Prostate gland (tissue), 2 donors: ENCODE measurements around the gene CCDC85A.

Experiments used
- POLR2AphosphoS5 ChIP-seq: sonication (generic); formaldehyde crosslinking; IDR thresholded peaks from one replicate; pipeline ENCODE4 v1.6.1; 2017; ENCODE audit warnings: antibody characterized with exemption
- TF ChIP-seq, protein P1 (sequence below), 4 experiments: fragments of 200-600 bp in 2 of 4; fragments of 450-650 bp in 2 of 4; sonication (generic) in 2 of 4; IDR thresholded peaks; 1 replicate in 3 of 4; 2 replicates in 1 of 4; pipeline ENCODE4 v1.5.1; 2016 to 2019; ENCODE audit warnings: antibody characterized with exemption in 4 of 4, mild to moderate bottlenecking in 2 of 4, moderate library complexity in 2 of 4

DNA sequence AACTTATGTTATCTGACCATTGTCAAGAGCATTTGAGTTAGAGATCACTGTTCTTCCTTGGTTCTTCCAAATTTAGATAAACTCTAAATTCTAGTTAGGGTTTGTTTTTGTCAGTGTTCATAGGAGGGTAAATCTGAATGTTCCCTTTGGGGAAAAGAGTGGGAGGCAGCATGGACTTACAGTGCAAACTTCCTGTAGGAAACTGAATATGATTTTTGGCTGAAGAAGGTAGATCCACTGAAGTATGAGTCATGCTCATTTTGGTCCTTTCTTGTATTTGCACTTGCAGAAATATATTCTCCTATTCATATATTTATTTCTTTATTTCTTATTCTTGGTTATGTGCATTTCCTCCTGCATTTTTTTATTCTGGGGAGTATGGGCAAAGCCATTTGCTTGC lies 27.3 kb downstream of the CCDC85A start:
- no peak for TF ChIP-seq POLR2AphosphoS5
- TF ChIP-seq, protein P1, sequence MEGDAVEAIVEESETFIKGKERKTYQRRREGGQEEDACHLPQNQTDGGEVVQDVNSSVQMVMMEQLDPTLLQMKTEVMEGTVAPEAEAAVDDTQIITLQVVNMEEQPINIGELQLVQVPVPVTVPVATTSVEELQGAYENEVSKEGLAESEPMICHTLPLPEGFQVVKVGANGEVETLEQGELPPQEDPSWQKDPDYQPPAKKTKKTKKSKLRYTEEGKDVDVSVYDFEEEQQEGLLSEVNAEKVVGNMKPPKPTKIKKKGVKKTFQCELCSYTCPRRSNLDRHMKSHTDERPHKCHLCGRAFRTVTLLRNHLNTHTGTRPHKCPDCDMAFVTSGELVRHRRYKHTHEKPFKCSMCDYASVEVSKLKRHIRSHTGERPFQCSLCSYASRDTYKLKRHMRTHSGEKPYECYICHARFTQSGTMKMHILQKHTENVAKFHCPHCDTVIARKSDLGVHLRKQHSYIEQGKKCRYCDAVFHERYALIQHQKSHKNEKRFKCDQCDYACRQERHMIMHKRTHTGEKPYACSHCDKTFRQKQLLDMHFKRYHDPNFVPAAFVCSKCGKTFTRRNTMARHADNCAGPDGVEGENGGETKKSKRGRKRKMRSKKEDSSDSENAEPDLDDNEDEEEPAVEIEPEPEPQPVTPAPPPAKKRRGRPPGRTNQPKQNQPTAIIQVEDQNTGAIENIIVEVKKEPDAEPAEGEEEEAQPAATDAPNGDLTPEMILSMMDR (IDR thresholded peaks at IDR 0.05), result no peak
